Activated naive CD4-positive, alpha-beta T cell treated with anti-CD3 and anti-CD28 coated beads, Interleukin-2, amount 10 ng/mL, durations not matched to agents 7 days and 5 days (primary cell): ENCODE measurements around the gene SMO.

Source experiments
- CTCF ChIA-PET: fragments of 350-600 bp; sonication (Branson Sonifier 250); formaldehyde crosslinking; loops from one replicate; lab custom pipeline; 2021; ENCODE audit warnings: antibody characterized with exemption; lab: Charles Lee
- DNase-seq: peaks from one replicate; pipeline ENCODE4 v3.0.0-alpha.2; 2020
- H3K27ac Mint-ChIP-seq: one replicate; pipeline ENCODE4 v1.8.0; 2021; ENCODE audit warnings: mild to moderate bottlenecking, moderate library complexity, mixed read lengths
- H3K27me3 Mint-ChIP-seq: one replicate; pipeline ENCODE4 v1.8.0; 2021; ENCODE audit warnings: mild to moderate bottlenecking, mixed read lengths
- H3K36me3 Mint-ChIP-seq: one replicate; pipeline ENCODE4 v1.8.0; 2021; ENCODE audit warnings: mixed read lengths
- H3K4me1 Mint-ChIP-seq: one replicate; pipeline ENCODE4 v1.8.0; 2021; ENCODE audit warnings: mixed read lengths
- H3K4me3 Mint-ChIP-seq: one replicate; pipeline ENCODE4 v1.8.0; 2021; ENCODE audit warnings: mild to moderate bottlenecking, moderate library complexity, mixed read lengths
- H3K9me3 Mint-ChIP-seq: one replicate; pipeline ENCODE4 v1.8.0; 2021; ENCODE audit warnings: mixed read lengths

SMO gene

GRCh38 chr7:129186749-129187260 lies 1.6 kb upstream of the SMO start:
- Mint-ChIP-seq H3K36me3 (no peaks in the 10 kb centered on the region), H3K4me3 (no peak overlapping the region), H3K9me3 (no peaks in the 10 kb centered on the region), H3K4me1 (peaks cover 11% of the 10 kb centered on the region), H3K27ac (no peak overlapping the region), H3K27me3 (peaks cover 69% of the 10 kb centered on the region)
- CTCF ChIA-PET = no interaction called here
- DNase-seq = no peak

- CTCF ChIA-PET = interaction anchor here (0.8 kb wide), 1 partner anchor 25 kb away, joined by 3 read pairs; no protein-coding TSS in a partner anchor
- peaks cover 75% of the 10 kb centered on the region for H3K27me3 Mint-ChIP-seq
- peak overlapping the region; percentile 38 for H3K4me3 Mint-ChIP-seq
- DNase-seq = no peak
- peaks cover 11% of the 10 kb centered on the region for H3K4me1 Mint-ChIP-seq
- no peaks in the 10 kb centered on the region for H3K36me3 Mint-ChIP-seq
- H3K9me3 Mint-ChIP-seq = no peaks in the 10 kb centered on the region
- no peak overlapping the region for H3K27ac Mint-ChIP-seq
These were observed 607 bp upstream of the SMO start for GRCh38 chr7:129187681-129188371.

- H3K9me3 Mint-ChIP-seq = no peaks in the 10 kb centered on the region
- CTCF ChIA-PET = interaction anchor here (0.7 kb wide), 1 partner anchor 29 kb away, joined by 3 read pairs; no protein-coding TSS in a partner anchor
These were observed 643 bp downstream of the SMO start for GRCh38 chr7:129188892-129189660.

GRCh38 chr7:129189661-129190310 lies 1.4 kb downstream of the SMO start:
- H3K36me3 Mint-ChIP-seq = no peaks in the 10 kb centered on the region
- CTCF ChIA-PET = interaction anchor here (0.7 kb wide), 1 partner anchor 28 kb away, joined by 3 read pairs; no protein-coding TSS in a partner anchor
- H3K4me1 Mint-ChIP-seq = peaks cover 11% of the 10 kb centered on the region
- peaks cover 76% of the 10 kb centered on the region for H3K27me3 Mint-ChIP-seq
- no peak for DNase-seq
- no peaks in the 10 kb centered on the region for H3K9me3 Mint-ChIP-seq
- no peak overlapping the region for H3K27ac Mint-ChIP-seq
- H3K4me3 Mint-ChIP-seq = peak overlapping the region; percentile 48

More at GRCh38 chr7:129188892-129189660, 643 bp downstream of the SMO start:
- Mint-ChIP-seq H3K36me3 (no peaks in the 10 kb centered on the region), H3K4me3 (peak overlapping the region; percentile 62), H3K4me1 (peaks cover 11% of the 10 kb centered on the region), H3K27ac (no peak overlapping the region), H3K27me3 (peaks cover 81% of the 10 kb centered on the region)
- no peak for DNase-seq

GRCh38 chr7:129191272-129191671 lies 2.8 kb downstream of the SMO start:
- Mint-ChIP-seq H3K27ac (no peak overlapping the region), H3K27me3 (peaks cover 68% of the 10 kb centered on the region), H3K4me3 (no peak overlapping the region), H3K36me3 (no peaks in the 10 kb centered on the region), H3K4me1 (peaks cover 11% of the 10 kb centered on the region), H3K9me3 (no peaks in the 10 kb centered on the region)
- CTCF ChIA-PET = interaction anchor here (1.5 kb wide), 1 partner anchor 27 kb away, joined by 5 read pairs; no protein-coding TSS in a partner anchor
- DNase-seq = no peak

GRCh38 chr7:129193892-129194291 lies 5.5 kb downstream of the SMO start:
- Mint-ChIP-seq H3K4me1 (peaks cover 8% of the 10 kb centered on the region), H3K27ac (no peak overlapping the region), H3K27me3 (peaks cover 42% of the 10 kb centered on the region), H3K36me3 (no peaks in the 10 kb centered on the region), H3K9me3 (no peaks in the 10 kb centered on the region), H3K4me3 (no peak overlapping the region)
- CTCF ChIA-PET = interaction anchor here (1.2 kb wide), 1 partner anchor 30 kb away, joined by 7 read pairs; no protein-coding TSS in a partner anchor
- DNase-seq = no peak

- Mint-ChIP-seq H3K9me3 (no peaks in the 10 kb centered on the region), H3K4me3 (no peak overlapping the region)
- CTCF ChIA-PET = interaction anchor here (2.7 kb wide), 1 partner anchor 34 kb away, joined by 10 read pairs; no protein-coding TSS in a partner anchor
These were observed 9.3 kb downstream of the SMO start for GRCh38 chr7:129197771-129198170.

GRCh38 chr7:129199406-129199805 lies 11.0 kb downstream of the SMO start:
- no peak overlapping the region for H3K4me3 Mint-ChIP-seq
- no peaks in the 10 kb centered on the region for H3K9me3 Mint-ChIP-seq
- H3K4me1 Mint-ChIP-seq = no peaks in the 10 kb centered on the region
- H3K27ac Mint-ChIP-seq = no peak overlapping the region
- CTCF ChIA-PET = interaction anchor here (2.7 kb wide), 1 partner anchor 36 kb away, joined by 10 read pairs; no protein-coding TSS in a partner anchor
- no peak for DNase-seq
- H3K27me3 Mint-ChIP-seq = peaks cover 5% of the 10 kb centered on the region
- no peaks in the 10 kb centered on the region for H3K36me3 Mint-ChIP-seq

More at GRCh38 chr7:129197771-129198170, 9.3 kb downstream of the SMO start:
- Mint-ChIP-seq H3K27ac (no peak overlapping the region), H3K27me3 (peaks cover 6% of the 10 kb centered on the region), H3K36me3 (no peaks in the 10 kb centered on the region), H3K4me1 (no peaks in the 10 kb centered on the region)
- DNase-seq = no peak

GRCh38 chr7:129202058-129202777 lies 13.8 kb downstream of the SMO start:
- CTCF ChIA-PET = interaction anchor here (0.7 kb wide), 1 partner anchor 9 kb away, joined by 3 read pairs; no protein-coding TSS in a partner anchor
- DNase-seq = no peak
- no peak overlapping the region for H3K4me3 Mint-ChIP-seq
- H3K4me1 Mint-ChIP-seq = no peaks in the 10 kb centered on the region
- no peaks in the 10 kb centered on the region for H3K36me3 Mint-ChIP-seq
- no peak overlapping the region for H3K27ac Mint-ChIP-seq
- H3K9me3 Mint-ChIP-seq = no peaks in the 10 kb centered on the region
- peaks cover 11% of the 10 kb centered on the region for H3K27me3 Mint-ChIP-seq

- CTCF ChIA-PET = interaction anchor here (0.7 to 1.1 kb wide), 3 partner anchors 8 to 39 kb away, joined by 3 to 4 read pairs (median 3); no protein-coding TSS in a partner anchor
- Mint-ChIP-seq H3K4me1 (no peaks in the 10 kb centered on the region), H3K9me3 (no peaks in the 10 kb centered on the region)
These were observed 14.8 kb downstream of the SMO start for GRCh38 chr7:129203050-129203741.

GRCh38 chr7:129205126-129205818 lies 16.8 kb downstream of the SMO start:
- no peak for DNase-seq
- H3K4me1 Mint-ChIP-seq = no peaks in the 10 kb centered on the region
- no peaks in the 10 kb centered on the region for H3K9me3 Mint-ChIP-seq
- no peaks in the 10 kb centered on the region for H3K36me3 Mint-ChIP-seq
- H3K27me3 Mint-ChIP-seq = peaks cover 26% of the 10 kb centered on the region
- no peak overlapping the region for H3K27ac Mint-ChIP-seq
- CTCF ChIA-PET = no interaction called here
- no peak overlapping the region for H3K4me3 Mint-ChIP-seq

More at GRCh38 chr7:129203050-129203741, 14.8 kb downstream of the SMO start:
- peaks cover 12% of the 10 kb centered on the region for H3K27me3 Mint-ChIP-seq
- no peaks in the 10 kb centered on the region for H3K36me3 Mint-ChIP-seq
- no peak overlapping the region for H3K27ac Mint-ChIP-seq
- DNase-seq = no peak
- H3K4me3 Mint-ChIP-seq = no peak overlapping the region

GRCh38 chr7:129205987-129206785 lies 17.8 kb downstream of the SMO start:
- Mint-ChIP-seq H3K27ac (no peak overlapping the region), H3K36me3 (no peaks in the 10 kb centered on the region), H3K4me1 (no peaks in the 10 kb centered on the region), H3K27me3 (peaks cover 32% of the 10 kb centered on the region), H3K9me3 (no peaks in the 10 kb centered on the region), H3K4me3 (no peak overlapping the region)
- DNase-seq = no peak
- CTCF ChIA-PET = interaction anchor here (1.1 to 1.5 kb wide), 2 partner anchors 12 to 43 kb away, joined by 7 to 10 read pairs; no protein-coding TSS in a partner anchor
